Activated naive CD4-positive, alpha-beta T cell treated with anti-CD3 and anti-CD28 coated beads, Interleukin-2, amount 50 U/mL, for 24 hours (primary cell): ENCODE measurements around the gene IPO5.
"Not testable (repeated sequence)": the region's sequence is repeated elsewhere in the genome, so short reads cannot be mapped to it uniquely, and the experiment has no call there.

ENCODE experiments used
- H3K27ac Mint-ChIP-seq: one replicate; pipeline ENCODE4 v1.8.0; 2021; ENCODE audit warnings: mild to moderate bottlenecking, mixed read lengths
- H3K27me3 Mint-ChIP-seq: one replicate; pipeline ENCODE4 v1.8.0; 2021; ENCODE audit warnings: mixed read lengths
- H3K36me3 Mint-ChIP-seq: one replicate; pipeline ENCODE4 v1.8.0; 2021; ENCODE audit warnings: mixed read lengths
- H3K4me1 Mint-ChIP-seq: one replicate; pipeline ENCODE4 v1.8.0; 2021; ENCODE audit warnings: mixed read lengths
- H3K4me3 Mint-ChIP-seq: one replicate; pipeline ENCODE4 v1.8.0; 2021; ENCODE audit warnings: mild to moderate bottlenecking, mixed read lengths
- H3K9me3 Mint-ChIP-seq: one replicate; pipeline ENCODE4 v1.8.0; 2021; ENCODE audit warnings: mixed read lengths

The IPO5 gene

DNA sequence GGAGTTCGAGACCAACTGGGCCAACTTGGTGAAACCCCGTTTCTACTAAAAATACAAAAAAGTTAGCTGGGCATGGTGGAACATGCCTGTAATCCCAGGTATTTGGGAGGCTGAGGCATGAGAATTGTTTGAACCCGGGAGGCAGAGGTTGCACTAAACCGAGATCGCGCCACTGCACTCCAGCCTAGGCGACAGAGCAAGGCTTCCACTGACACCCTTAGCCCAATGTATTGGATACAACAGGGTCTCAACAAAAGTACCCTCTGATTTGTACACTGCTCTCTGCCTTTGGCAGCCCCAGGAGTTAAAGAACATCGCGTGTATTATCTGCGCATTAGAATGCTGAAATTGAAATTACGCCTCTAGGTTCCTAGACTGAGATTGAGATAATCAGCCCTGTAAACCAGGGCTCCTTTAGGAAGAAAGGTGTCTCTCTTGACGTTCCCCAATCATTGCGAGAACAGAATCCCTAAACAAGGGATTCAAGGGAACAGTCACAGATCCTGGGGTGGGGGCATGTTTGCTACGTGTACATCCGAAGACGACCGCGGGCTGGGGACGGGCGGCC lies 21.9 kb downstream of the IPO5 start:
- Mint-ChIP-seq H3K36me3 (peaks cover 9% of the 10 kb centered on the region), H3K27me3 (no peaks in the 10 kb centered on the region), H3K27ac (peak overlapping the region; percentile 100)

GRCh38 chr13:97975848-97976609 lies 22.6 kb downstream of the IPO5 start:
- Mint-ChIP-seq H3K27me3 (no peaks in the 10 kb centered on the region), H3K36me3 (peaks cover 9% of the 10 kb centered on the region), H3K27ac (peak overlapping the region; percentile 100), H3K9me3 (no peaks in the 10 kb centered on the region), H3K4me1 (peaks cover 42% of the 10 kb centered on the region), H3K4me3 (peak overlapping the region; percentile 94)

More for the DNA sequence above, 21.9 kb downstream of the IPO5 start:
- Mint-ChIP-seq H3K4me1 (peaks cover 39% of the 10 kb centered on the region), H3K9me3 (no peaks in the 10 kb centered on the region), H3K4me3 (peak overlapping the region; percentile 94)

- Mint-ChIP-seq H3K27ac (peak overlapping the region; percentile 96), H3K36me3 (peaks cover 9% of the 10 kb centered on the region), H3K4me3 (peak overlapping the region; percentile 97), H3K4me1 (peaks cover 50% of the 10 kb centered on the region), H3K9me3 (no peaks in the 10 kb centered on the region), H3K27me3 (no peaks in the 10 kb centered on the region)
Observed at GRCh38 chr13:97976610-97977521, 23.4 kb downstream of the IPO5 start.

- Mint-ChIP-seq H3K27ac (no peak overlapping the region), H3K36me3 (peaks cover 12% of the 10 kb centered on the region), H3K4me3 (peak overlapping the region; percentile 97), H3K4me1 (peaks cover 58% of the 10 kb centered on the region), H3K9me3 (no peaks in the 10 kb centered on the region), H3K27me3 (no peaks in the 10 kb centered on the region)
Observed at GRCh38 chr13:97977982-97978381, 24.5 kb downstream of the IPO5 start.

DNA sequence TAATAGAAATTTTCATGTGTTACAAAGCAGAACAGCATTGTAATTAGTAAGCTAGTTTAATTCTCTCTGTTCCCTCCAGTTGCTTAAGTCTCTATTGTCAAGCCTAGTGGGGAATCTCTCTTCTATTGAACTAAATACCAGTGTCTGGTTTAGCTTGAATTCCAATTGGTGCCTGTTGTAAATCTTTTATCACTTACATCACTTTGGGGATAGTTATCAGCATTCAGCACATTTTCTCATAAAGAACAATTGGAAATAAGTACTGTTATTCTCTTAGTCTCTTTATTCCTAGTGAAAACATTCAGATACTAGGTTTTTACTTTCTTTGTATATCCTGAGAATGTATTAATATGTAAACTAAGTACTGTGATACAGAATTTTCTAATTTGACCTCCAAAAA lies 25.2 kb downstream of the IPO5 start:
- Mint-ChIP-seq H3K27ac (no peak overlapping the region), H3K9me3 (no peaks in the 10 kb centered on the region), H3K36me3 (peaks cover 12% of the 10 kb centered on the region), H3K4me3 (peak overlapping the region; percentile 97), H3K27me3 (no peaks in the 10 kb centered on the region), H3K4me1 (peaks cover 58% of the 10 kb centered on the region)

DNA sequence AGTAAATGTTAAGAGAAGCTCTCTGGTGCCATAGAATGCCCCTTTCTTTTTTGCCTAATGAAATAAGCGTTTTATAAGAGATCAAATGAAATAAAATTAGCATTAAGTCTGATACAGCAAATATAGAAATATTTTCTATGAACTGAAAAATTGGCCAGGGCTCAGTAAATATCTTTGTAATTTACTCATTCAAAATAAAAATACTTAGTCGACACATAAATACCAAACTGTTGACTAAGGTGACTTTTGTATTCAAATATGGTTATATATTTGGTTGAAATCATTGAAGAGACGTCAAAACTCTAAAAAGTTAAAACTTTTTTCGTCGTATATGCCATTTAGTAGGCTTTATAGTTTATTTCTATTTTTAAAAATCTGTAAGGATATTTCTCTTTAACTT lies 25.6 kb downstream of the IPO5 start:
- H3K36me3 Mint-ChIP-seq: peaks cover 12% of the 10 kb centered on the region
- H3K27me3 Mint-ChIP-seq: no peaks in the 10 kb centered on the region
- H3K9me3 Mint-ChIP-seq: no peaks in the 10 kb centered on the region
- H3K27ac Mint-ChIP-seq: no peak overlapping the region
- H3K4me1 Mint-ChIP-seq: peaks cover 58% of the 10 kb centered on the region
- H3K4me3 Mint-ChIP-seq: peak overlapping the region; percentile 97

- H3K27me3 Mint-ChIP-seq: no peaks in the 10 kb centered on the region
- H3K9me3 Mint-ChIP-seq: no peaks in the 10 kb centered on the region
- peak overlapping the region; percentile 30 for H3K4me3 Mint-ChIP-seq
- H3K36me3 Mint-ChIP-seq: peaks cover 12% of the 10 kb centered on the region
- peaks cover 57% of the 10 kb centered on the region for H3K4me1 Mint-ChIP-seq
- no peak overlapping the region for H3K27ac Mint-ChIP-seq
Observed at GRCh38 chr13:97979556-97979955, 26.1 kb downstream of the IPO5 start.

DNA sequence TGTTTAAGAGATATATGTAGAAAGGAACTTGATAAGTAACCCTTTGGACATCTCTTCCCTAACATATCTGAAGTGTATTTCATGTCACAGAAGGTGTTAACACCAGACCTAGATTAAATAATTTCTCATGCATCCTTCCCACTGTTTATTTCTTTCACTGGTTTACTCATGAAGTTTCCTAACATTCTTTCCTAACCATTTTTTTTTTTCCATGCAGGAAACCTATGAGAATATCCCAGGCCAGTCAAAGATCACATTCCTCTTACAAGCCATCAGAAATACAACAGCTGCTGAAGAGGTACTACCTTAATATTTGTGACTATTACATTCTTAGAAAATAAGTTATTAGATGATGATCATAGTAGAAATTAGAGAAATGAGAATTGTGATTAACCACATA lies 28.8 kb downstream of the IPO5 start:
- no peaks in the 10 kb centered on the region for H3K9me3 Mint-ChIP-seq

GRCh38 chr13:97986835-97987234 lies 33.4 kb downstream of the IPO5 start:
- no peak overlapping the region for H3K27ac Mint-ChIP-seq
- no peaks in the 10 kb centered on the region for H3K27me3 Mint-ChIP-seq
- H3K4me3 Mint-ChIP-seq: no peak overlapping the region
- peaks cover 8% of the 10 kb centered on the region for H3K4me1 Mint-ChIP-seq
- H3K9me3 Mint-ChIP-seq: no peaks in the 10 kb centered on the region
- peaks cover 17% of the 10 kb centered on the region for H3K36me3 Mint-ChIP-seq

More for the DNA sequence above, 28.8 kb downstream of the IPO5 start:
- Mint-ChIP-seq H3K4me3 (no peak overlapping the region), H3K27me3 (no peaks in the 10 kb centered on the region), H3K27ac (no peak overlapping the region), H3K36me3 (peaks cover 14% of the 10 kb centered on the region), H3K4me1 (peaks cover 46% of the 10 kb centered on the region)

DNA sequence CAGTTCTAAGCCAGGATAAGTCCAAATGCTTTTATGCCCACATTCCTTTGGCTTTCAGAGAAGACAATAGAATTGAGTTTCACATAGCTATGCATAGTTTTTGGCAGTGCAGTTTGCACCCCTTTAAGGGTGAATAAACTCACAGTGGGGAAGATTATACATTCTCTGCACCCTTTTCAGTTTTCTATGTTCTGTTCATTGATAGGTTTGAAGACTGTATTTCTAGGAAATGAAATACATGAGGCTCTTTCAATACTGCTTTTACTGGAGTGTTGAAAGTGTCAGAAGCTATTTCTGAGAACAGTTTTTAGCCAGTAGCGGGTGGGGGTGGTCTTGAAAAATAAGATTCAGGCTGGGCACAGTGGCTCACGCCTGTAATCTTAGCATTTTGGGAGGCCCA lies 46.2 kb downstream of the IPO5 start:
- Mint-ChIP-seq H3K4me1 (no peaks in the 10 kb centered on the region), H3K27ac (no peak overlapping the region), H3K27me3 (no peaks in the 10 kb centered on the region), H3K9me3 (no peaks in the 10 kb centered on the region), H3K36me3 (peaks cover 24% of the 10 kb centered on the region), H3K4me3 (no peak overlapping the region)

DNA sequence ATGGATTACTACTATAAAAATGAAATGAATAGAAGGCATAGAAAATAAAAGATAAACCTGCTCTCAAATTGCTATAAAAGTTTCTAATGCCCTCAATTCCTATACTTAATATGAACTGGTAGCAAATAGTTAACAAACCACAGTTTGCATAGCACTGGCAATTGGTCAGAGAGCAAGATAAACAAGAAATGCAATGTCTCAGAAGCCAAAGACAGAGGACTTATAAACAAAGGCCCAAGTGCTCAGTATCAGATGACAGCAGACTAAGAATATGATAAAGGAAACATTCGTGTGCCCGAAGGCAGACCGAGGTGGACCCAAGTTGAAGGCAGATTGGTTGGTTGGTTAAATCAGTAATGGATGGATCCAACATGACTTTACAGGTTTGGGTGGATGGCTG lies 50.6 kb downstream of the IPO5 start:
- H3K4me3 Mint-ChIP-seq: no peak overlapping the region
- H3K36me3 Mint-ChIP-seq: peaks cover 36% of the 10 kb centered on the region
- H3K27me3 Mint-ChIP-seq: no peaks in the 10 kb centered on the region
- H3K9me3 Mint-ChIP-seq: no peaks in the 10 kb centered on the region
- H3K27ac Mint-ChIP-seq: no peak overlapping the region
- no peaks in the 10 kb centered on the region for H3K4me1 Mint-ChIP-seq

DNA sequence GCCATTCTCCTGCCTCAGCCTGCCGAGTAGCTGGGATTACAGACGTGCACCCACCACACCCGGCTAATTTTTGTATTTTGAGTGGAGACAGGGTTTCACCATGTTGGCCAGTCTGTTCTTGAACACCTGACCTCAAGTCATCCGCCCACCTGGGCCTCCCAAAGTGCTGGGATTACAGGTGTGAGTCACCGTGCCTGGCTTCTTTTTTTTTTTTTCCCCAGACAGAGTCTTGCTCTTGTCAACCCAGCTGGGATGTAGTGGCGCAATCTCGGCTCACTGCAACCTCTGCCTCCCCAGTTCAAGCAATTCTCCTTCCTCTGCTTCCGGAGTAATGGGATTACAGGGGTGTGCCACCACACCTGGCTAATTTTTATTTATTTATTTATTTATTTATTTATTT lies 51.5 kb downstream of the IPO5 start:
- H3K36me3 Mint-ChIP-seq: peaks cover 41% of the 10 kb centered on the region
- not testable (repeated sequence) for H3K9me3 Mint-ChIP-seq, H3K27ac Mint-ChIP-seq, H3K27me3 Mint-ChIP-seq, H3K4me1 Mint-ChIP-seq, H3K4me3 Mint-ChIP-seq

GRCh38 chr13:98007001-98007400 lies 53.5 kb downstream of the IPO5 start:
- Mint-ChIP-seq H3K4me3 (no peak overlapping the region), H3K4me1 (no peaks in the 10 kb centered on the region), H3K27me3 (no peaks in the 10 kb centered on the region), H3K36me3 (peaks cover 40% of the 10 kb centered on the region), H3K9me3 (no peaks in the 10 kb centered on the region), H3K27ac (no peak overlapping the region)

GRCh38 chr13:98013241-98013640 lies 59.8 kb downstream of the IPO5 start:
- Mint-ChIP-seq H3K27me3 (no peaks in the 10 kb centered on the region), H3K9me3 (no peaks in the 10 kb centered on the region), H3K36me3 (peaks cover 19% of the 10 kb centered on the region), H3K4me3 (no peak overlapping the region), H3K4me1 (no peaks in the 10 kb centered on the region), H3K27ac (no peak overlapping the region)

DNA sequence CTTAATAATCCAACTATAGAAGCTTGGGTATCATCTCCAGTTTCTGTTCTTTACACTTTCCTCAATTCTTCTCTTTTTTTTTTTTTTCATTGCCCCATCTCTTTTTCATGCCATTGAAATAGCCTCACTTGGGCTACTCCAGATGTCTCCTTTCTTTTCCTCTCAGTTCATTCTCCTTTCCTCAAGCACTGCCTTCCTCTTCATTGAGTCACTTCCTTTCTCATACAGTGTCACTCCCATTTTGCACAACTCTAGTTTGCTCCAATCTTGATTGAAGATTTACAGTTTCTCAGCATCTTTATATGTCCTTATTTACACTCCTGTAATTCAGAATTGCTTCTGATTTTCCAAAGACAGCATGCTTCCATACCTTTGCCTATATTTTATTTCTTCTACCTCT lies 61.3 kb downstream of the IPO5 start:
- H3K27me3 Mint-ChIP-seq: no peaks in the 10 kb centered on the region
- no peak overlapping the region for H3K4me3 Mint-ChIP-seq
- no peak overlapping the region for H3K27ac Mint-ChIP-seq
- no peaks in the 10 kb centered on the region for H3K4me1 Mint-ChIP-seq
- no peaks in the 10 kb centered on the region for H3K9me3 Mint-ChIP-seq
- H3K36me3 Mint-ChIP-seq: peaks cover 12% of the 10 kb centered on the region

GRCh38 chr13:98018293-98018692 lies 64.8 kb downstream of the IPO5 start:
- Mint-ChIP-seq H3K27ac (no peak overlapping the region), H3K4me1 (no peaks in the 10 kb centered on the region), H3K27me3 (no peaks in the 10 kb centered on the region), H3K36me3 (peaks cover 18% of the 10 kb centered on the region), H3K9me3 (no peaks in the 10 kb centered on the region), H3K4me3 (no peak overlapping the region)
